Gastrocnemius medialis (tissue), 4 donors: ENCODE results near the gene PRKCA.

Experiments
- CTCF ChIP-seq, 5 experiments: fragments of 450-650 bp in 3 of 5; fragments of 200-600 bp in 2 of 5; sonication (generic) in 2 of 5; IDR thresholded peaks in 4 of 5; conservative IDR thresholded peaks in 1 of 5; 1 replicate in 4 of 5; 2 replicates in 1 of 5; pipeline ENCODE4 v1.5.1; 2016 to 2019; ENCODE audit warnings: antibody characterized with exemption in 5 of 5, mild to moderate bottlenecking in 3 of 5, moderate library complexity in 3 of 5
- POLR2A ChIP-seq, 2 donors: fragments of 450-650 bp; IDR thresholded peaks; one replicate each; pipeline ENCODE4 v1.6.1; 2017; ENCODE audit warnings: antibody characterized with exemption in 2 of 2, mild to moderate bottlenecking in 2 of 2, moderate library complexity in 2 of 2

- TF ChIP-seq CTCF (IDR thresholded peaks at IDR 0.05 in 4 of 5, conservative IDR thresholded peaks at IDR 0.05 in 1 of 5) (no peak), POLR2A (IDR thresholded peaks at IDR 0.05) (no peak)
Measured at GRCh38 chr17:66551839-66552238, 249.4 kb downstream of the PRKCA start.
